Measurements from ENCODE around the gene PRICKLE4. TPM values are rescaled to one million over a fixed set of nuclear protein-coding genes. Genes with fewer than 3 reads are reported as not detected.

PRICKLE4 gene
- total RNA-seq, 1 experiment from 2014 or later, result 0.70 TPM

- Mint-ChIP-seq H3K9me3 (no peaks in the 10 kb centered on the region), H3K4me1 (no peaks in the 10 kb centered on the region), H3K27me3 (ENCODE audit: low read depth) (no peaks in the 10 kb centered on the region), H3K36me3 (ENCODE audit: insufficient read depth in 1 of 3, low read depth in 3 of 3) (peaks cover 0 to 18% (median 9%) of the 10 kb centered on the region in 3 experiments; a peak in 5 of 7 replicates), H3K4me3 (no peak overlapping the region), H3K27ac (no peak overlapping the region)
- no peak overlapping the region for H2BK20ac ChIP-seq (ENCODE audit: low read depth, low read length, poor library complexity, severe bottlenecking)
- TF ChIP-seq CTCF (conservative IDR thresholded peaks at IDR 0.05), result no peak
- DNase-seq, result no peak
- H3K4me1 ChIP-seq (ENCODE audit: insufficient read depth, low read length), result no peaks in the 10 kb centered on the region
- H3K23ac ChIP-seq (ENCODE audit: insufficient read length, low read depth, low read length), result no peak overlapping the region
- WGBS (ENCODE audit: extremely low coverage, insufficient read length, low lambda C conversion rate), result no CpG with 5 or more reads among the region's 74 CpGs
- no peak overlapping the region for H3T11ph ChIP-seq (ENCODE audit: low read length)
- no peaks in the 10 kb centered on the region for H3K23me2 ChIP-seq (ENCODE audit: insufficient read length, low read depth, low read length, poor library complexity, severe bottlenecking)
- H3K9ac ChIP-seq (ENCODE audit: extremely low read depth, insufficient read length, low read length), result no peak overlapping the region
- no peak overlapping the region for H3K4me2 ChIP-seq (ENCODE audit: insufficient read depth, insufficient read length, low read length)
- H2AK5ac ChIP-seq (ENCODE audit: insufficient read length, low read length), result no peak overlapping the region
- no peak overlapping the region for H4K5ac ChIP-seq (ENCODE audit: insufficient read length, low read depth, low read length)
- no peaks in the 10 kb centered on the region for H3K9me3 ChIP-seq (ENCODE audit: control insufficient read depth, low read depth, low read length)
- H2BK12ac ChIP-seq (ENCODE audit: insufficient read length, low read depth, low read length), result no peak overlapping the region
- no peaks in the 10 kb centered on the region for H3K79me1 ChIP-seq (ENCODE audit: insufficient read depth, low read depth, low read length, poor library complexity, severe bottlenecking)
- H3K18ac ChIP-seq (ENCODE audit: insufficient read length, low read depth, low read length), result no peak overlapping the region
- H3K4ac ChIP-seq (ENCODE audit: low read depth, low read length), result no peak overlapping the region
- H2AFZ ChIP-seq (ENCODE audit: low read length), result no peak overlapping the region
- H3K14ac ChIP-seq (ENCODE audit: insufficient read depth, low read length), result no peak overlapping the region
- H4K8ac ChIP-seq (replicated peaks; ENCODE audit: insufficient read length, low read depth, low read length), result no peak overlapping the region
- no peak overlapping the region for H2BK120ac ChIP-seq (ENCODE audit: low read depth, low read length, poor library complexity, severe bottlenecking)
- no peak overlapping the region for H3K56ac ChIP-seq (ENCODE audit: insufficient read length, low read depth, low read length)
- H3K27me3 ChIP-seq (ENCODE audit: insufficient read depth, low read length), result no peaks in the 10 kb centered on the region
- H3K27ac ChIP-seq (ENCODE audit: insufficient read length, low read depth, low read length), result no peak overlapping the region
- no peak overlapping the region for H2BK5ac ChIP-seq (ENCODE audit: insufficient read length, low read length)
- H2BK15ac ChIP-seq (ENCODE audit: low read depth, low read length), result no peak overlapping the region
- no peaks in the 10 kb centered on the region for H4K20me1 ChIP-seq (ENCODE audit: control insufficient read depth, insufficient read depth, insufficient read length)
- H3K79me2 ChIP-seq (ENCODE audit: insufficient read depth, low read length), result no peaks in the 10 kb centered on the region
- no peak overlapping the region for H4K91ac ChIP-seq (ENCODE audit: insufficient read length, low read depth, low read length)
These were observed 25.5 kb downstream of the PRICKLE4 start for GRCh38 chr6:41805830-41806774.
